ENCODE data around the gene TRH.

GRCh38 chr3:129974564-129974832 lies at the start of gene TRH:
- TF ChIP-seq POLR2A (IDR thresholded peaks at IDR 0.05) (no peak), EP300 (IDR thresholded peaks at IDR 0.05) (no peak), CTCF (IDR thresholded peaks at IDR 0.05) (no peak), POLR2AphosphoS5 (IDR thresholded peaks at IDR 0.05) (no peak)
